B cell (primary cell): ENCODE measurements around the gene SMKR1. TPM values are rescaled to one million over a fixed set of nuclear protein-coding genes. Genes with fewer than 3 reads are reported as not detected.

Experiments
- ATAC-seq: fragments of 200-7000 bp; cut with Tn5 transposase; one replicate; pipeline ENCODE4 v1.10.0; 2021; ENCODE audit warnings: low read depth, mild to moderate bottlenecking, moderate number of reproducible peaks, moderate library complexity
- CTCF ChIA-PET: fragments of 350-600 bp; sonication (Branson Sonifier 250); formaldehyde crosslinking; loops from one replicate; lab custom pipeline; 2021; ENCODE audit warnings: antibody characterized with exemption, inconsistent platforms; lab: Charles Lee
- POLR2A ChIA-PET: fragments of 350-600 bp; sonication (Branson Sonifier 250); formaldehyde crosslinking; loops from one replicate; lab custom pipeline; 2021; ENCODE audit warnings: antibody characterized with exemption; lab: Charles Lee
- DNase-seq: peaks from one replicate; pipeline ENCODE4 v3.0.0; 2013
- H2AFZ ChIP-seq: 2 replicates; pipeline ENCODE4 v1.6.1; 2012; ENCODE audit warnings: mild to moderate bottlenecking, low read depth, low read length; ENCODE audit not compliant: insufficient read depth, poor library complexity, severe bottlenecking
- H3K27ac ChIP-seq, 2 donors: 1 replicate in 1 of 2; 2 replicates in 1 of 2; pipeline ENCODE4 v1.5.1; 2012 to 2013; ENCODE audit warnings: low read length in 2 of 2, mild to moderate bottlenecking in 2 of 2, moderate library complexity in 1 of 2
- H3K27me3 ChIP-seq, 4 experiments: fragments of 200-600 bp in 1 of 4; sonication (generic) in 1 of 4; replicated peaks in 1 of 4; 1 replicate in 2 of 4; 2 replicates in 2 of 4; pipeline versions ENCODE4 v1.6.1 to v1.7.0; 2013 to 2016; ENCODE audit warnings: low read length in 3 of 4, mild to moderate bottlenecking in 2 of 4, mixed read lengths in 1 of 4, moderate library complexity in 1 of 4; ENCODE audit not compliant: insufficient read depth in 4 of 4, control insufficient read depth in 3 of 4; ENCODE audit errors: control extremely low read depth in 1 of 4
- H3K36me3 ChIP-seq, 2 experiments: replicated peaks in 1 of 2; 1 replicate in 1 of 2; 2 replicates in 1 of 2; pipeline versions ENCODE4 v1.6.1 to v1.7.1; 2013; ENCODE audit warnings: low read length in 1 of 2; ENCODE audit not compliant: insufficient read depth in 2 of 2, control insufficient read depth in 1 of 2; ENCODE audit errors: control extremely low read depth in 1 of 2, extremely low read depth in 1 of 2
- H3K4me1 ChIP-seq, 2 donors: fragments of 200-600 bp in 1 of 2; sonication (generic) in 1 of 2; 1 replicate in 1 of 2; 2 replicates in 1 of 2; pipeline versions ENCODE4 v1.5.1 to v1.6.1; 2013 to 2017; ENCODE audit warnings: low read length in 2 of 2; ENCODE audit not compliant: control insufficient read depth in 2 of 2, insufficient read depth in 2 of 2
- H3K4me2 ChIP-seq: replicated peaks from 2 replicates; pipeline ENCODE3; 2012; ENCODE audit warnings: mild to moderate bottlenecking, low read depth, low read length; ENCODE audit not compliant: poor library complexity, severe bottlenecking
- H3K4me3 ChIP-seq, 5 experiments: fragments of 200-600 bp in 1 of 5; sonication (generic) in 1 of 5; 1 replicate in 3 of 5; 2 replicates in 2 of 5; pipeline versions ENCODE4 v1.5.1 to v1.7.0; 2011 to 2016; ENCODE audit warnings: low read length in 4 of 5, mild to moderate bottlenecking in 4 of 5, low read depth in 2 of 5, control low read depth in 1 of 5, moderate library complexity in 1 of 5; ENCODE audit not compliant: insufficient read depth in 1 of 5; ENCODE audit errors: control extremely low read depth in 1 of 5, extremely low read depth in 1 of 5
- H3K79me2 ChIP-seq: fragments of 200-600 bp; sonication (generic); one replicate; pipeline ENCODE4 v1.6.0; 2016; ENCODE audit warnings: low read length; ENCODE audit not compliant: control insufficient read depth, insufficient read depth
- H3K9ac ChIP-seq: fragments of 200-600 bp; sonication (generic); 2 replicates; pipeline ENCODE4 v1.6.1; 2017; ENCODE audit warnings: mild to moderate bottlenecking, low read length, moderate library complexity
- H3K9me3 ChIP-seq, 3 donors: one replicate each; pipeline versions ENCODE4 v1.6.1 to v1.7.1; 2013; ENCODE audit warnings: low read length in 2 of 3; ENCODE audit not compliant: control insufficient read depth in 2 of 3, insufficient read depth in 1 of 3; ENCODE audit errors: control extremely low read depth in 1 of 3
- H4K20me1 ChIP-seq: 2 replicates; pipeline ENCODE4 v1.6.0; 2012; ENCODE audit warnings: mild to moderate bottlenecking, low read length; ENCODE audit not compliant: insufficient read depth, control insufficient read depth, poor library complexity, severe bottlenecking
- H3K27ac Mint-ChIP-seq: one replicate; pipeline ENCODE4 v1.8.0; 2021; ENCODE audit warnings: mixed read lengths
- H3K27me3 Mint-ChIP-seq: one replicate; pipeline ENCODE4 v1.8.0; 2021; ENCODE audit warnings: mixed read lengths
- H3K4me1 Mint-ChIP-seq: one replicate; pipeline ENCODE4 v1.8.0; 2021; ENCODE audit warnings: mixed read lengths
- H3K4me3 Mint-ChIP-seq: one replicate; pipeline ENCODE4 v1.8.0; 2021; ENCODE audit warnings: mixed read lengths
- H3K9me3 Mint-ChIP-seq: one replicate; pipeline ENCODE4 v1.8.0; 2022; ENCODE audit warnings: mixed read lengths; ENCODE audit not compliant: insufficient read depth
- EZH2 ChIP-seq: IDR thresholded peaks from 2 replicates; pipeline ENCODE4 v1.6.1; 2012; ENCODE audit warnings: borderline replicate concordance, low read depth, mild to moderate bottlenecking, moderate library complexity, low read length; ENCODE audit not compliant: insufficient read depth, poor library complexity, severe bottlenecking
- WGBS: methylation state at CpG from one replicate; pipeline ENCODE4 v1.1.5; 2013; ENCODE audit warnings: missing lambda C conversion rate; ENCODE audit not compliant: insufficient coverage; 5-methylcytosine and 5-hydroxymethylcytosine counted together
- intact Hi-C: fragments of 100-400 bp; cut with micrococcal nuclease; formaldehyde crosslinking; loops from one replicate; pipeline ENCODE4 v1.10.0; 2022
- polyA plus RNA-seq: library from polyadenylated mRNA; depleted of rRNA; stranded (reverse); fragments of >200 nt; gene quantifications from 2 replicates; pipeline ENCODE4 v1.2.3, GENCODE V29; 2012
- total RNA-seq, 2 donors: library from RNA; stranded (reverse); fragments of 120-200 nt in 1 of 2; gene quantifications; 1 replicate in 1 of 2; 2 replicates in 1 of 2; pipeline versions ENCODE4 v1.2.3 to v1.2.4, GENCODE V29; 2013 to 2022
- TF ChIP-seq, protein P1 (sequence below): fragments of 200-600 bp; IDR thresholded peaks from one replicate; pipeline ENCODE4 v1.8.0; 2022; ENCODE audit warnings: antibody characterized with exemption, mild to moderate bottlenecking

Gene SMKR1
- total and polyA plus RNA-seq, 2 donors (not counting 1 experiment from before 2014, with no cell fraction given): 0.58 to 2.9 TPM

- Mint-ChIP-seq H3K27ac (no peak overlapping the region), H3K4me1 (no peaks in the 10 kb centered on the region), H3K9me3 (peaks cover under 1% of the 10 kb centered on the region), H3K4me3 (no peak overlapping the region), H3K27me3 (peaks cover 18% of the 10 kb centered on the region)
- POLR2A ChIA-PET: no interaction called here
- intact Hi-C loops: no loop called here
- Histone ChIP-seq H3K9ac (no peak overlapping the region), H3K36me3 (no peaks in the 10 kb centered on the region), H2AFZ (no peak overlapping the region), H3K9me3 (peaks cover 0 to under 1% (median 0%) of the 10 kb centered on the region in 3 donors), H3K4me3 (no peak overlapping the region), H4K20me1 (no peaks in the 10 kb centered on the region), H3K27me3 (peaks cover 0 to 3% (median 1%) of the 10 kb centered on the region in 4 experiments), H3K79me2 (no peaks in the 10 kb centered on the region), H3K4me2 (no peak overlapping the region), H3K27ac (no peak overlapping the region), H3K4me1 (no peaks in the 10 kb centered on the region)
- 94% methylated on average over 3 of the region's 5 CpGs for WGBS
- no peak for TF ChIP-seq EZH2
- ATAC-seq (no peak), DNase-seq (no peak)
- CTCF ChIA-PET: no interaction called here
These were observed 42.4 kb downstream of the SMKR1 start for GRCh38 chr7:129544700-129545099.

DNA sequence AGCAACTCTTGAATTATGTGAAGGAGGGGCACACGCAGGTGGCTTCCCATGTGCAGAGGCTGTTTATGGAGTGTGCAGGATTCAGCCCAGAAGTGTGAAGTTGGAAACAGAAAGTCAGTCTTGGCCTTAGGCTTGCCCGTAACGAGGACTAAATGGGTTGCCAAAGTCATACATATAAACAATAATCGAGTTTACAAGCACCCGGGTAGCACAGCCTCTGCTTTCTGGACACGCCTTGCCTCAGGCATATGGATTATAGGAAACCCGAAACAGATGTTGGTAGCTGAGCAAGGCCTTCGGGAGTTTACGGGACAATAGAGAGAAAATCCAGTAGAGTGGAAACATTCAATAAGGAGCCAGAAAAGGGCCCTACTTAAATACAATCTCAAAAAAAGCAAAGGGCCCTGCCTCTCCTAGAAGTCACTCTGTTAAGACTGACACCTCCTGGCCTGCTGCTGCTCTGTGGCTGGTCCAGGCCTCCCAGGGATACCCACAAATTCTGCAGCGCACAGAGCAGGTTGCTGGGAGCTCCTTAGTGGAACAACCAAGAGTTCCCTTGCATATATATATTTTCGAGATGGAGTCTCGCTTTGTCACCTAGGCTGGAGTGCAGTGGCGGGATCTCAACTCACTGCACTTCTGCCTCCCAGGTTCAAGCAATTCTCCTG, 48.5 kb downstream of the SMKR1 start:
- Histone ChIP-seq H3K27ac (no peak overlapping the region), H3K36me3 (no peaks in the 10 kb centered on the region), H2AFZ (no peak overlapping the region), H3K9ac (no peak overlapping the region), H3K4me3 (no peak overlapping the region), H3K4me1 (no peaks in the 10 kb centered on the region), H3K27me3 (no peaks in the 10 kb centered on the region), H3K9me3 (no peaks in the 10 kb centered on the region), H3K4me2 (no peak overlapping the region), H3K79me2 (no peaks in the 10 kb centered on the region), H4K20me1 (no peaks in the 10 kb centered on the region)
- intact Hi-C loops: no loop called here
- Mint-ChIP-seq H3K9me3 (no peaks in the 10 kb centered on the region), H3K27ac (no peak overlapping the region), H3K4me1 (peaks cover 6% of the 10 kb centered on the region), H3K4me3 (no peak overlapping the region), H3K27me3 (peaks cover 2% of the 10 kb centered on the region)
- WGBS: 98% methylated on average over 9 of the region's 13 CpGs
- DNase-seq (no peak), ATAC-seq (no peak)
- POLR2A ChIA-PET: no interaction called here
- TF ChIP-seq EZH2: no peak
- TF ChIP-seq, protein P1, sequence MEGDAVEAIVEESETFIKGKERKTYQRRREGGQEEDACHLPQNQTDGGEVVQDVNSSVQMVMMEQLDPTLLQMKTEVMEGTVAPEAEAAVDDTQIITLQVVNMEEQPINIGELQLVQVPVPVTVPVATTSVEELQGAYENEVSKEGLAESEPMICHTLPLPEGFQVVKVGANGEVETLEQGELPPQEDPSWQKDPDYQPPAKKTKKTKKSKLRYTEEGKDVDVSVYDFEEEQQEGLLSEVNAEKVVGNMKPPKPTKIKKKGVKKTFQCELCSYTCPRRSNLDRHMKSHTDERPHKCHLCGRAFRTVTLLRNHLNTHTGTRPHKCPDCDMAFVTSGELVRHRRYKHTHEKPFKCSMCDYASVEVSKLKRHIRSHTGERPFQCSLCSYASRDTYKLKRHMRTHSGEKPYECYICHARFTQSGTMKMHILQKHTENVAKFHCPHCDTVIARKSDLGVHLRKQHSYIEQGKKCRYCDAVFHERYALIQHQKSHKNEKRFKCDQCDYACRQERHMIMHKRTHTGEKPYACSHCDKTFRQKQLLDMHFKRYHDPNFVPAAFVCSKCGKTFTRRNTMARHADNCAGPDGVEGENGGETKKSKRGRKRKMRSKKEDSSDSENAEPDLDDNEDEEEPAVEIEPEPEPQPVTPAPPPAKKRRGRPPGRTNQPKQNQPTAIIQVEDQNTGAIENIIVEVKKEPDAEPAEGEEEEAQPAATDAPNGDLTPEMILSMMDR: no peak
- CTCF ChIA-PET: interaction anchor here (1.5 kb wide), 1 partner anchor 91 kb away, joined by 4 read pairs; no protein-coding TSS in a partner anchor
